Superior temporal gyrus (tissue), 1 donor: Measurements from ENCODE around the gene UTF1.
A peak's percentile ranks its signal among the peaks of the same experiment; 100 is the strongest.

Experiments used
- DNase-seq: peaks from one replicate; pipeline ENCODE4 v3.0.0-alpha.2; 2016; ENCODE audit errors: extremely low spot score

Gene UTF1

GRCh38 chr10:133230044-133230361 lies at the start of gene UTF1:
UTF1 (plus strand) TSS chr10:133230217; CDS start chr10:133230289, 72 bp downstream.
- no peak for DNase-seq

GRCh38 chr10:133180965-133181639 lies 48.9 kb upstream of the UTF1 start:
- DNase-seq: no peak

- DNase-seq: no peak
Measured at GRCh38 chr10:133182190-133182589, 47.8 kb upstream of the UTF1 start.

GRCh38 chr10:133182791-133183645 lies 47.0 kb upstream of the UTF1 start:
- DNase-seq: no peak

- DNase-seq: no peak
Measured at GRCh38 chr10:133183646-133184378, 46.2 kb upstream of the UTF1 start.

GRCh38 chr10:133184591-133185244 lies 45.3 kb upstream of the UTF1 start:
- DNase-seq: no peak

GRCh38 chr10:133185421-133185820 lies 44.6 kb upstream of the UTF1 start:
- no peak for DNase-seq

GRCh38 chr10:133185916-133186315 lies 44.1 kb upstream of the UTF1 start:
- DNase-seq: no peak

GRCh38 chr10:133186416-133187090 lies 43.5 kb upstream of the UTF1 start:
- no peak for DNase-seq

- no peak for DNase-seq
Measured at GRCh38 chr10:133187091-133187905, 42.7 kb upstream of the UTF1 start.

GRCh38 chr10:133187906-133188681 lies 41.9 kb upstream of the UTF1 start:
- no peak for DNase-seq

GRCh38 chr10:133189256-133189655 lies 40.8 kb upstream of the UTF1 start:
- DNase-seq: no peak

- no peak for DNase-seq
Measured at GRCh38 chr10:133189726-133190125, 40.3 kb upstream of the UTF1 start.

- no peak for DNase-seq
Measured at GRCh38 chr10:133190225-133190624, 39.8 kb upstream of the UTF1 start.

- no peak for DNase-seq
Measured at GRCh38 chr10:133191651-133192050, 38.4 kb upstream of the UTF1 start.

- DNase-seq: peak; percentile 36
Measured at GRCh38 chr10:133194151-133194550, 35.9 kb upstream of the UTF1 start.

- no peak for DNase-seq
Measured at GRCh38 chr10:133195096-133195495, 34.9 kb upstream of the UTF1 start.

- DNase-seq: no peak
Measured at GRCh38 chr10:133195611-133196010, 34.4 kb upstream of the UTF1 start.

GRCh38 chr10:133196221-133196915 lies 33.6 kb upstream of the UTF1 start:
- DNase-seq: no peak
